Posterior cingulate gyrus (tissue), 11 donors: ENCODE results near the gene ADGRB3.
"Not testable (repeated sequence)": the region's sequence is repeated elsewhere in the genome, so short reads cannot be mapped to it uniquely, and the experiment has no call there.

Experiments used
- DNase-seq, 10 donors: peaks; one replicate each; pipeline versions ENCODE4 v3.0.0 to v3.0.0-alpha.2; 2020 to 2021; ENCODE audit warnings: mixed read lengths in 3 of 10
- intact Hi-C: fragments of 100-400 bp; cut with DNase I; formaldehyde crosslinking; loops from one replicate; pipeline ENCODE4 v1.15.1; 2023

ADGRB3 gene

GRCh38 chr6:68880050-68880813, 245.2 kb downstream of the ADGRB3 start:
- DNase-seq, result no peak
- intact Hi-C loops, result no loop called here

DNA sequence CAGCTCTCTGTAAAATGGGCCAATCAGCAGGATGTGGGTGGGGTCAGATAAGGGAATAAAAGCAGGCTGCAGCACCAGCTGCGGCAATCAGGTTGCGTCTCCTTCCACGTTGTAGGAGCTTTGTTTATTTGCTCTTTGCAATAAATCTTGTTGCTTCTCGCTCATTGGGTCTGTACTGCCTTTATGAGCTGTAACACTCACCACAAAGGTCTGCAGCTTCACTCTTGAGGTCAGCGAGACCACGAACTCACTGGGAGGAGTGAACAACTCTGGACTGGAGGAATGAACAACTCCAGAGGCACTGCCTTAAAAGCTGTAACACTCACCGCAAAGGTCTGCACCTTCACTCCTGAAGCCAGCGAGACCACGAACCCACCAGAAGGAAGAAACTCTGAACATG, 248.2 kb downstream of the ADGRB3 start:
- DNase-seq, intact Hi-C loops: not testable (repeated sequence)

DNA sequence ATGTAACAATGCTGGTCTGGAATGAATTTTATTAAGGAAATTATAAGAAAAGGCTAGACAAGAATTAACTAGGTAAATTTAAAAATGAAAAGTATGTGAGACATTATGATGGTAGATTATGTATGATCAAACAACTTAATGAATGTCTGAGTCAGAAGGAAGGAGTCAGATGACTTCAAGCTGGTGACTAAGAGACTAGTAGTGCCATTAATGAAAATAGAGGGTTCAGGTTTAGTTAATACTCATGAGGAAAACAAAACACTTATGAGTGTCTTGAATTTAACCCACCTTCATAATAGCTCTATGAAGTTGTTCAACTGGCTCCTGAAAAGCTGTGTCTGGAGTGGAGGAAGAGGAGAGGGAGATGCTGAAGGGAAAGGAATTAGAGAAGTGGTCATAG, 256.3 kb downstream of the ADGRB3 start:
- intact Hi-C loops, result no loop called here
- DNase-seq, result no peak

DNA sequence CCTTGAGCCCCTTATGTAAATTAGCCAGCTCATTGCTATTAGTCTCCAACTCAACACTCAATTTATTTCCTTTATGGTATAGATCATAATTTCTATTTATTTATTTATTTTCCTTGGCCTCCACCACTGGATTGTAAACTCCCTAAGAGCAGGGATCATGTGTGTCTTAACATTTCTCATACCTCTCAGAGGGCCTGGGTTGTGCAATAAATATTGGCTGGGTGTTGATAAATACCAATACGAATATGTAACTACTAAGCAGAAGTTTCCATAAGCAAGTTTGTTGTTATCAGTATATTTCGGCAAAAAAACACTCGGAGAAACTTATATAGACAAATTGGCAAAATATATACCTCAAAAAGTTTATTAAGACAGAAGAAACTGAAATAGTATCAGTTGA, 257.4 kb downstream of the ADGRB3 start:
- intact Hi-C loops, result no loop called here
- no peak for DNase-seq

- intact Hi-C loops, result no loop called here
- no peak for DNase-seq
Observed at GRCh38 chr6:68895929-68896328, 260.8 kb downstream of the ADGRB3 start.

DNA sequence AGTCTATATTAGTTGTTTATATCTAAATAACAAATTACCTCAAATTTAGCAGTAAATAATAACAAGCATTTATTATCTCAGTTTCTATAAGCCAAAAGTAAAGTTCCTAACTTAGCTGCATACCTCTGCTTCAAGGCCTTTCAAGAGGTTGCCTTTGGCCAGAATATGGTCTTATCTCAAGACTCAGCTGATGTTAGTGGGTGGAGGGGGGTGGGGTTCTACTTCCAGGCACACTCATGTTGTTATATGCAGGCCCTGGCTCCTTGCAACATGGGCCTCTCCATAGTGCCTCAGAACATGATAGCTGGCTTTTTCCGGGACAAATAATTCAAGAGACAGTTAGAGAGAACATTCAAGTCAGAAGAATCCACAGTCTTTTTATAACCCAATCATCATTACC, 266.0 kb downstream of the ADGRB3 start:
- intact Hi-C loops, result no loop called here
- DNase-seq, result no peak

DNA sequence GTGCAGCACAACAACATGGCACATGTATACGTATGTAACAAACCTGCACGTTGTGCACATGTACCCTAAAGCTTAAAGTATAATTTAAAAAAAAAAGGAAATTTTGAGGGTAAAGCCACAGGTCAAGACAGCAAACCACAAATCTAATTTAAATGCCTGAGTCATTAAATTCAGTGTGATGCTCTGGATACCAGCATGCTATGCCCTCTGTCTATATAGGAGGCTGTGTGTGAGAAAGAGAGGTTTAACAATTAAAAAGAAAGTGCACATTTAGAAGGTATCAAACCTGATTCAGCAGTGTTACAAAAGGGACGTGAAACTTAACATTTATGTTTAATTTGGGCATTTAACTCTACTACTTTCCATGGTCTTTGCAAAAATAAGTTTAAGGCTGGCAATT, 276.3 kb downstream of the ADGRB3 start:
- no peak for DNase-seq
- intact Hi-C loops, result no loop called here

GRCh38 chr6:68911811-68912210, 276.7 kb downstream of the ADGRB3 start:
- intact Hi-C loops, result no loop called here
- DNase-seq, result no peak

DNA sequence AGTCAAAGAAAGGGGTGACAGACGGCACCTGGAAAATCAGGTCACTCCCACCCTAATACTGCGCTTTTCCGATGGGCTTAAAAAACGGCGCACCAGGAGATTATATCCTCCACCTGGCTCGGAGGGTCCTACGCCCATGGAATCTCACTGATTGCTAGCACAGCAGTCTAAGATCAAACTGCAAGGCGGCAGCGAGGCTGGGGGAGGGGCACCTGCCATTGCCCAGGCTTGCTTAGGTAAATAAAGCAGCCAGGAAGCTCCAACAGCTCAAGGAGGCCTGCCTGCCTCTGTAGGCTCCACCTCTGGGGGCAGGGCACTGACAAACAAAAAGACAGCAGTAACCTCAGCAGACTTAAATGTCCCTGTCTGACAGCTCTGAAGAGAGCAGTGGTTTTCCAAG, 277.7 kb downstream of the ADGRB3 start:
- DNase-seq, result peak in 1 of 10 donors; percentile 68
- intact Hi-C loops, result not testable (repeated sequence)

GRCh38 chr6:68915586-68915985, 280.5 kb downstream of the ADGRB3 start:
- no peak for DNase-seq
- intact Hi-C loops, result no loop called here

DNA sequence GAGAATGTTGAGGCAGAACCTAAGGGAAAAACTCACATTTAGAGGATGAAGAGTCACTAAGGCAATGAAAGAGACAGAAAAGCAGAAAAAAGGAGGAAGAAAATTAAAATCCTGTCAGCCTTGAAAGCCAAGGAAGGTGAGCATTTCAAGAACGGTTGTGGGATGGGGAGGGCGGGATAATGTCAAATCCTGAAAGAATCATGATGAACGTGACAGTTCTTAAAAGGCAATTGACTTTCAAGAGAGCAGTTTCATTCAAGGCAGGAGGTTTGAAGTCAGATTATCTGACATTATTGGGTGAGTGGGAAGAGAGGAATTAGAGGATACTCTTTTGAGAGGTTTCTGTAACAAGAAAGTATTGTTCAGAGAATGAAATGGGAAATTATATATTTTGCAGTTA, 284.5 kb downstream of the ADGRB3 start:
- intact Hi-C loops, result no loop called here
- DNase-seq, result no peak

DNA sequence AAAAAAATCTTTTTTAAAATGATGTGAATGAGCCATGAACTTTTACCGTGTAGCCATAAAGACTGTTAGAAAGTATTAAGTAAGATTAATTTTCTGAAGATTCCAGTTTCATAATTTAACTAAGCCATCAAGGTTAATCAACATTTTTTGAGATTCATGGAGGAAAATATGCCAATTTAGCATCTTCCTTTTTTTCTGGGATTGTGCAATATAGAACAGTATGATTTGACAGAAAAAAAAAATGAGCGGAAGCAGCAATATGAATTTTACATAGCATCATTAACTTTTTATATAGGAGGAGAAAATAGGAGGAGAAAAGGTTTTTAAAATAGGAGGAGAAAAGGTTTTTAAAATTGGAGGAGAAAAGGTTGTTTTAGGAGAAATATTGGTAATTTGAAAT, 306.3 kb downstream of the ADGRB3 start:
- DNase-seq, result no peak
- intact Hi-C loops, result no loop called here

- intact Hi-C loops, result no loop called here
Observed at GRCh38 chr6:68947721-68948120, 312.6 kb downstream of the ADGRB3 start.

DNA sequence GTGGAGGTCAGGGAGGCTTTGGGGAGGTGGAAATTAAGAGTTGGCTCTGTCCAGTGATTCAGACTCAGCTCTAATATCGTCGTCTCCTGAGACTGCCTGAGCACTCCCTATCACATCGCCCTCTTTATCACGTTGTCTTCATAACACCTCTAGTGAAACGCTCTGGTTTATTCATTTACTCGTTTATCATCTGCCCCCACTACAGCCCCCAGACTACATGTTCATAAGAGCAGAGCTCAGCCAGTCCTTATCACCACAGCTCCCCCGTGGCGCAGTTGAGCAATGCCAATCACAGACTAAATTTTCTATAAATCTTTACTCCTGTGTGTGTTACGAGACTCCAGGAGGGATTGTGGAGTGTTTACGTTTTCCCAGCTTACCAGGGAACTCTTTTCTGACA, 316.2 kb downstream of the ADGRB3 start:
- intact Hi-C loops, result no loop called here
- peak in 3 of 10 donors; percentile 13 to 79 (median 41) for DNase-seq

More at GRCh38 chr6:68947721-68948120, 312.6 kb downstream of the ADGRB3 start:
- DNase-seq, result no peak

- intact Hi-C loops, result no loop called here
- DNase-seq, result no peak
Observed at GRCh38 chr6:68958327-68958726, 323.2 kb downstream of the ADGRB3 start.

DNA sequence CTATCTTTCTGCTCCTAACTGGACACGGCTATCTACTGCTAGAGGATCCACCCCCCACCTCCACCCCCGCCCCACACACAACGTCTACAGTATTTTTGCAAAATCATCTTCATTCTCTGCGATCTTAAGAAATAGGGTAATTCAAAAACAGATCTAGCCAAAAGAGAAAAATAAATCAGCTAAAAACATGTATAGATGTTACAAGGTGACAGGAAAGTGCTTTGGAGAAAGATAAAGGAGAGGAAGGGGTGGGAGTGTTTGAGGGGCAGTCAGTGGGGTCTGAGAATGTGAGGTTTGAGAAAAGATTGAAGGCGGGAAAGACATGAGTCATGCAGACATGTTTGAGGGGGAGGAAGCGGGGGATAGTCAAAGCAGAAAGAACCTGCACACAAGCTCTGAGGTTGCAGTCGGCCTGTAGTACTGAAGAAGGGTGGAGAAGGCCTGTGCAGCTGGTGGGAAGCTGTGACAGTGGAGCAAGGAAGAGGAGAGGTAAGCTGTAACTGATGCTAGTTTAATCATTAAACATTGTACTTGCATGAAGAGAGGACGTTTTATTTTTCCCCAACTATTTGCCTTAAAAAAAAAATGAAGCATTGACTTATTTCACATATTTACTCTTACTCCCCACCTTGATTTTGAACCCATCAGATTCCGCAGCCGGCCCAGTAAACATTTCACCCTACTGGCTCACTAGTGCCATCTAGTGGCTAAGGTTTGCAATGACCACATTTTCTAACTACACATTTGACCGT, 332.6 kb downstream of the ADGRB3 start:
- intact Hi-C loops, result loop anchor here (5.0 kb wide), 4 partner anchors 90 to 410 kb away; partner anchors contain the start of gene ADGRB3
- DNase-seq, result peak in 7 of 10 donors; percentile 27 to 83 (median 51)

DNA sequence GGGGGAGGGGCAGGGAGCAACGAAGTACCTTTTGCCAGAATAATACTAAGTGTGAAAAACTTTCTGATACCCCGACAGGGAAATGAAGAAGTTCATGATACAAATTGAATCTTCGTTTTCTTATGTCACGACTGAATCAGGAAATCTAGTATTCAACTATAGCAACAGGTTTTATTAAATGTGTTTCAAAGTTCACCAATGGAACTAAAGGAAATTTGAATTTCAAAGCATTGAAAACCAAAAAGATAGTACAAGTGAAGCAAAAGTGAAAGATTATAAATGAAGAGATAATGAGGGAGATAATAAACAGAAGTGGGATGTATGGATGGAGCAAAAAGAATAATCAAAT, 333.2 kb downstream of the ADGRB3 start:
- intact Hi-C loops, result loop anchor here (5.0 kb wide), 4 partner anchors 91 to 411 kb away; partner anchors contain the start of gene ADGRB3
- no peak for DNase-seq

DNA sequence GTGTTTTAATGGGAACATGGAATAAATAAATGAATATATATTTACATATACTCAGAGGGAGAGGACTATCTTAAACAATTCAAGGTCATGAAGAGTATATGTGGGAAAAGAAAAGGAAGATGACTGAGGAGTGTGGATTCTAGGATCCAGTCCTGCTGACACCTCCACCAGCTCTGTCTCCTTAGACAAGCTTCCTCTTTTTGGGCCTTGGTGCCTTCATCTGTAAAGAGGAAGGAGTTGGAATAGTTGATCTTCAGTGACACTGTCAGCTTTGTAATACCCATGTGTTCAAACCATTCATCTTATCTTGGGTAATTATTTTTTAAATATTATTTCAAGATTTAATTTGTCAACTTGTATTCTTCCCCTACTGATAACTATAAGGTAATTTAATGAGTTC, 338.0 kb downstream of the ADGRB3 start:
- intact Hi-C loops, result no loop called here
- DNase-seq, result no peak

DNA sequence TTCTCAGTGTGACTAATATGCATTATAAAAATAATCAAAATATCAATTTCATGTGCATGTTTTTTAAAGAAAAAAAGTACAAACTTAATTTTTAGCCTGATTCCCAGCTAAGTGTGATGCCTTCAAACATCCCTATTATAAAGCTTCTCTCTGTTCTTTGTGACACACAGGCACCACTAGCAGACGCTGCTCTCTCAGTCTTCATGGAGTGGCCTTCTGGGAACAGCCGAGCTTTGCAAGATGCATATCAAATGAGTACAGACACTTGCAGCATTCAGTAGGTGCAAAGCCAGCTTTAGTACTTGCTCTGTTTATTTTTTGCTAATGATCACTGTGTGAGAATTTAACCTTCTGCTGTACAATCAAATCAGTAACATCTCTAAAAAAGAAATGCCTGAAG, 340.0 kb downstream of the ADGRB3 start:
- intact Hi-C loops, result no loop called here
- peak; percentile 37 to 95 (median 68) for DNase-seq

- DNase-seq, result no peak
- intact Hi-C loops, result no loop called here
Observed at GRCh38 chr6:68975816-68976215, 340.7 kb downstream of the ADGRB3 start.

DNA sequence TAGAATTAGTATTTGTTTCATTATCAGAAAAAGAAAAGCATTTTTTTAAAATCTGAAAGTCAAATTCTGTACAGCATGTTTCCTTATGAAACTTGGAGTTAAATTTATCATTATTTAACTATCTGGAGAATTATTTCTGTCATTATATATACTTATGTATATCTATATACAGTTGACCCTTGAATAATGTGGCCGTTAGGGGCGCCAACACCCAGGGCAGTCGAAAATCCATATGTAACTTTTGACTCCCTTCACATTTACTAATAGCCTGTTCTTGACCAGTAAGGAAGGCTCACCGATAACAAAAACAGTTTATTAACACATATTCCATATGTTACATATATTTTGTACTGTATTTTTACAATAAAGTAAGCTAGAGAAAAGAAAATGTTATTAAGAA, 341.2 kb downstream of the ADGRB3 start:
- intact Hi-C loops, result no loop called here
- DNase-seq, result no peak

DNA sequence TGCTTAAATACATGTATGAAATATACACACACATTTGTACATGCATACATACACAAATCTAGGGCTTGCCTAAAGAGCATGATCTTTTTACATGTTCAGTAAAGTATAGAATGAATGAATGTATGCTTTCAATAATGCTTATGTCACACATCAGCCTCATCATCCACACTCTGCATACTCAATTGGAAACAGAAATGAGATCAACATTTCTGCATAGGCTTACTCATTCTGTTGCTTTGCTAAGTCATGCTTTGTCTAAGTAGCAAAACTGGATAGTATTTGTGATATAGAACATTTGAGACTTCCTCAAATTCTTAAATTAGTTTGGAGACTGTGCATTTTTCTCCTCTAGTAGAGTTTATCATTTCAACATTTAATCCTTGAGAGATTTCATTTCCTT, 343.3 kb downstream of the ADGRB3 start:
- no peak for DNase-seq
- intact Hi-C loops, result no loop called here
